GM21528 (cell line): ENCODE data around the gene ILK.

Source experiments
- ATAC-seq: cut with Tn5 transposase; IDR thresholded peaks from one replicate; pipeline ENCODE4 v1.9.1; 2021; ENCODE audit warnings: mild to moderate bottlenecking, moderate library complexity; ENCODE audit not compliant: unreplicated experiment, low FRiP score

The ILK gene

GRCh38 chr11:6633422-6634408 lies 30.1 kb downstream of the ILK start:
- ATAC-seq = no peak

- ATAC-seq = no peak
Measured at GRCh38 chr11:6634534-6634933, 31.0 kb downstream of the ILK start.

- no peak for ATAC-seq
Measured at GRCh38 chr11:6635082-6635932, 31.7 kb downstream of the ILK start.

- ATAC-seq = no peak
Measured at GRCh38 chr11:6636480-6636879, 32.9 kb downstream of the ILK start.

- no peak for ATAC-seq
Measured at GRCh38 chr11:6637871-6638270, 34.3 kb downstream of the ILK start.

GRCh38 chr11:6638429-6638828 lies 34.9 kb downstream of the ILK start:
- no peak for ATAC-seq

- ATAC-seq = no peak
Measured at GRCh38 chr11:6640036-6640984, 36.7 kb downstream of the ILK start.

- ATAC-seq = no peak
Measured at GRCh38 chr11:6640985-6641701, 37.6 kb downstream of the ILK start.

GRCh38 chr11:6642957-6643356 lies 39.4 kb downstream of the ILK start:
- no peak for ATAC-seq

- no peak for ATAC-seq
Measured at GRCh38 chr11:6646071-6646470, 42.5 kb downstream of the ILK start.

GRCh38 chr11:6646576-6646917 lies 43.0 kb downstream of the ILK start:
- ATAC-seq = peak; percentile 16

GRCh38 chr11:6646918-6647679 lies 43.5 kb downstream of the ILK start:
- peak; percentile 89 for ATAC-seq

- ATAC-seq = no peak
Measured at GRCh38 chr11:6647836-6648235, 44.3 kb downstream of the ILK start.

GRCh38 chr11:6648501-6648900 lies 44.9 kb downstream of the ILK start:
- ATAC-seq = no peak

- no peak for ATAC-seq
Measured at GRCh38 chr11:6650104-6650503, 46.5 kb downstream of the ILK start.

GRCh38 chr11:6650980-6651379 lies 47.4 kb downstream of the ILK start:
- no peak for ATAC-seq

- no peak for ATAC-seq
Measured at GRCh38 chr11:6652182-6652581, 48.6 kb downstream of the ILK start.

- no peak for ATAC-seq
Measured at GRCh38 chr11:6653097-6653496, 49.5 kb downstream of the ILK start.

- ATAC-seq = no peak
Measured at GRCh38 chr11:6653656-6654055, 50.1 kb downstream of the ILK start.
